ENCODE results near the gene GALNT17. TPM values are rescaled to one million over a fixed set of nuclear protein-coding genes. Genes with fewer than 3 reads are reported as not detected.

The GALNT17 gene
- total RNA-seq, 1 donor = 0.18 TPM

DNA sequence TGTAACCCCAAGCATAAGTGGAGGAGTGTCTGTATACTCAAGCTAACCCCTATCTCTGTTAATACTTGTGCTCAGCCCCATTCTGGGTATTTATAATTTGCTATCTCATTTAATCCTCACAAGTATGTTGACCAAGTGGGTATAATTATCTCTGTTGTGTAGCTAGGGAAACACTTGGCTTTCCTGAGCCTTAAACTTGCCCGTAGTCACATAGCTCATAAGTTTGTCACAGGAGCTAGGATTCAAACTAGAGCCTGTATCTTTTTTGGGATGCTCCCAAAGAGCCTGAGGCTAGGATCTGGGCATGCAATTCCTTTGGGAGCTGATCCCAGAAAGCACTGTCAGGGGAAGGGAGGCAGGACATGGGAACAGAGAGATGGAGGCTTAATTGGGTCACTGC is 377.4 kb downstream of the GALNT17 start:
- TF ChIP-seq, protein P1, sequence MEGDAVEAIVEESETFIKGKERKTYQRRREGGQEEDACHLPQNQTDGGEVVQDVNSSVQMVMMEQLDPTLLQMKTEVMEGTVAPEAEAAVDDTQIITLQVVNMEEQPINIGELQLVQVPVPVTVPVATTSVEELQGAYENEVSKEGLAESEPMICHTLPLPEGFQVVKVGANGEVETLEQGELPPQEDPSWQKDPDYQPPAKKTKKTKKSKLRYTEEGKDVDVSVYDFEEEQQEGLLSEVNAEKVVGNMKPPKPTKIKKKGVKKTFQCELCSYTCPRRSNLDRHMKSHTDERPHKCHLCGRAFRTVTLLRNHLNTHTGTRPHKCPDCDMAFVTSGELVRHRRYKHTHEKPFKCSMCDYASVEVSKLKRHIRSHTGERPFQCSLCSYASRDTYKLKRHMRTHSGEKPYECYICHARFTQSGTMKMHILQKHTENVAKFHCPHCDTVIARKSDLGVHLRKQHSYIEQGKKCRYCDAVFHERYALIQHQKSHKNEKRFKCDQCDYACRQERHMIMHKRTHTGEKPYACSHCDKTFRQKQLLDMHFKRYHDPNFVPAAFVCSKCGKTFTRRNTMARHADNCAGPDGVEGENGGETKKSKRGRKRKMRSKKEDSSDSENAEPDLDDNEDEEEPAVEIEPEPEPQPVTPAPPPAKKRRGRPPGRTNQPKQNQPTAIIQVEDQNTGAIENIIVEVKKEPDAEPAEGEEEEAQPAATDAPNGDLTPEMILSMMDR (IDR thresholded peaks at IDR 0.05; ENCODE audit: insufficient read depth, low read length) = no peak
- H3K4me3 ChIP-seq (ENCODE audit: low read depth, low read length) = no peak overlapping the region
- DNase-seq (ENCODE audit: low read depth) = no peak

DNA sequence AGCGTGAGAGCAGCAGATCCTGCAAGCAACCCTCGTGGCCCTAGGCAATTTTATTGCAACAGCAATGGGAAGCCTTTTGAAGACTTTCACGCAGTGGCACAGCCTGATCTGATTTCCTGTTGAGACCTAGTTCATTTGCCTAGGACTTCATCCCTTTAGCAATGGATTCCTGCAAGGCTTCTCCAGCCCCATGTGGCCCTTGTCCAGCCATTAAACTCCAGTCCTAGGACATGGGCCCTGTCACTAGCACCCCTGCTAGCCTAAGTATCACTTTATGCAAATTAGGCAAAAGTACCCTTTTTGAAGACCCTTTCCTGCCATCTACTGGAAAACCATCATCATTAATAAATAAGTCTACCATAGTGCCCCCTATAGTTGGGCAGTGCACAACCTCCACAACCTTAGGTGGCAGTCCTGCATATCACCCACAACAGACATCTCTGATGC is 379.4 kb downstream of the GALNT17 start:
- TF ChIP-seq, protein P1 (IDR thresholded peaks at IDR 0.05; ENCODE audit: insufficient read depth, low read length) = no peak
- DNase-seq (ENCODE audit: low read depth) = no peak
- no peak overlapping the region for H3K4me3 ChIP-seq (ENCODE audit: low read depth, low read length)

DNA sequence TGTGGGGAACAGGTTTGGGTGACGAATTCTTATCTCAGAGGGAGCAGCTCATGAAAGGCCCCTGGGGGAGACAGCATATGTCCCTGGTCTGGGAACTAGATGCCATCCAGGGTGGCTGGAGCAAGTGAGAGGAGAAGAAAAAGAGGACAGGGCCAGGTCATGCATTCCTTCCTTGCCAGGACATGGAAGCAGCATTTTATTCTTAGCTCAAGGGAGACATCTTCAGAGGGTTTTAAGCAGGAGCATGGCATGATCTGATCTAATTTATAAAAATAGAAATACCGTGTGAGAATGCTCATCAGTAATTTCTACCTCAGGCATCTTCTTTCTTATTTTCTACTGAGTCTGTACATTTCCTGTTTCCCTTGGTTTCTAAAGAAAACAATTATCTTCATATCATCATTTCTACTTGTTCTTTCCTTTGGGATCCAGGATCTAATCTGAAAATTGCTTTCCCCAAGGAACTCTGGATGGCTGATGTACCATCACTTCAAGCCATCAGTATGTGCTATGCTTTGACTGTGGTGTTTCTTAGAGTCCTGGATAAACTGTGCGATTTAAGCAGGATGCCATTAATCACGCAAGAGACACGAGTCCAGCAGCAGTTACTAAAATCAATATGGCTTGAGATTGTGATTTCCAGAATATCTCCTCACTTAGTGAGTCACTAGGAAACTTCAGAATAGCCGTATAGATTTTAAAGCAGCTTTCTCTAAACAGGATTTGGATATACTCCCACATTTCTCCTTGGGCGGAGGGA is 386.2 kb downstream of the GALNT17 start:
- TF ChIP-seq, protein P1 (IDR thresholded peaks at IDR 0.05; ENCODE audit: insufficient read depth, low read length) = no peak
- H3K4me3 ChIP-seq (ENCODE audit: low read depth, low read length) = no peak overlapping the region
- DNase-seq (ENCODE audit: low read depth) = no peak

DNA sequence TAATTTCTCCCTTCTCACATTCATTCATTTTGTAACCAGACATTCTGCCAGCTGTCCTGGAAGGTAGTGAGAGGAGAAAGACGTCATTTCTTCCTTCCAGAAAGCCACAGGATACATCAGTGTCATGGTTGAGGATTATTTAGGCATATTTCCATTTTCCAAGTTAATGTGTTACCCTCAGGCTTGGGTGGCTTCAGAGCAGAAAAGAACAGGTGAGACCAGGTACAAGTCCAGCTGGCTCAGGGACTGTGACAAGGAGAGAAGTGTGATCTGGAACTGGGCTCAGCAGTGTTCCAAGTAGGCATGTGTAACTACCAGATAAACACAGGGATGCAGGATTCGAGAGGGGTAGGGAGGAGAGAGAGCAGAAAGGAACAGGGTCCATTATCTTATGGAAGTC is 386.9 kb downstream of the GALNT17 start:
- TF ChIP-seq, protein P1 (IDR thresholded peaks at IDR 0.05; ENCODE audit: insufficient read depth, low read length) = no peak
- DNase-seq (ENCODE audit: low read depth) = no peak
- no peak overlapping the region for H3K4me3 ChIP-seq (ENCODE audit: low read depth, low read length)

DNA sequence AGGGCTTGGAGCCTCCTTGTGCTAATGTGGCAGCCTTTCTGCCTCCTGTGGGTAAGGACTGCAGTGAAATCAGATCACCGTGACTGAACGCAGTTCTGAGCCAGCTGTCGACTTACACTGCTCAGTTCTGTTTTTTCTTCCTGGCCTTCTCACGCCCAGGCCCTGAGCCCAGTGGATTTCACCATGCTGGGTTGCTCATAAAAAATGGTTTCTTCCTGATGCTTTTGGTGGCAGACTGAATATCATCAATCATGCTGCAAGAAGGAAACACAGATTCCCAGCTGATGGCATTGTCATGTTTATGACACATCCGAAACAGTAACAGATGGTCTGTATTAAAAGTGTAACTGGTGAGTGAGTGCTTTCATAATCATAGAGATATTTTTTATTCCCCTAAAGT is 389.6 kb downstream of the GALNT17 start:
- TF ChIP-seq, protein P1 (IDR thresholded peaks at IDR 0.05; ENCODE audit: insufficient read depth, low read length) = no peak
- H3K4me3 ChIP-seq (ENCODE audit: low read depth, low read length) = no peak overlapping the region
- DNase-seq (ENCODE audit: low read depth) = no peak

DNA sequence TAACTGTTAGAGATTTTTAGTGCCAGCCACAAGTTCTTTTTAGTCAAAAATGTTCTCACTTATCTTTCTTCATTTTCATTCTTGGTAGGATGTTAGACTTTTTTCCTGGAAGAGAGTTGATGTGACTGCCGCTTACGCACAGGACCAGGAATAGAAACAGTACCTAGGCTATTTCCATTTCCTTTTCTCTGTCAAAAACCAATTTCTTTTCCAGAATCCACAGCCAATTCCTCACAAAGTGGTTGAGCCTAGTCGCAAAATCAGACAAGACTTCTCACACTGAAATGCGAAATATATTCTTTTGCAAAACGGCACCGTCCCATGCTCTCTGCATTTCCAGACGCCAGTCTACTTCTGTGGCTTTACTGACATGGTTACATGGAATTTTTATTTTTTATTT is 394.2 kb downstream of the GALNT17 start:
- H3K4me3 ChIP-seq (ENCODE audit: low read depth, low read length) = no peak overlapping the region
- DNase-seq (ENCODE audit: low read depth) = no peak
- TF ChIP-seq, protein P1 (IDR thresholded peaks at IDR 0.05; ENCODE audit: insufficient read depth, low read length) = no peak

DNA sequence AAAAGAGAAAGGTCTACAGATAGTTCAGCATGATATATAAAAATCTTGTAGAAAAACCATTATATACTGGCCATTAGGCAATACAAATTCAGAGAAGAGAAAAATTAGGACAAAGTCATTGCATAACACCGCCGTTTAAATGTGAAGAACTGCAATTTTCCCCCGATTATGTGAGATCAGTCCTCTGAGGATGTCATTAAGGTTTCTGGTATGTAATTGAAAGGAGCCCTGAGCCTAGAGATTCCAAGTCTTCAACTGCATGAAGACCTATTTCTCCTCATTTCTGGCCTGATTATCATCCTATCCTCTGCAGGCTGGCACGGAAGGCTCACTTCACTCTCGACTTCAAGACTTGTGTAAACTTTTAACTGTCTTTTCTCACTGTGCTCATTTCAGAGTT is 395.3 kb downstream of the GALNT17 start:
- TF ChIP-seq, protein P1 (IDR thresholded peaks at IDR 0.05; ENCODE audit: insufficient read depth, low read length) = no peak
- no peak overlapping the region for H3K4me3 ChIP-seq (ENCODE audit: low read depth, low read length)
- no peak for DNase-seq (ENCODE audit: low read depth)

Measured in fibroblast of the aortic adventitia (primary cell).